Ishikawa (cell line): ENCODE data around the gene RNF39.

Source experiments
- EP300 ChIP-seq: IDR thresholded peaks from 2 replicates; pipeline ENCODE4 v1.6.1; 2012; ENCODE audit warnings: borderline replicate concordance
- FOXM1 ChIP-seq: IDR thresholded peaks from 2 replicates; pipeline ENCODE4 v1.6.1; 2012; ENCODE audit warnings: low read depth, borderline replicate concordance
- RAD21 ChIP-seq: IDR thresholded peaks from 2 replicates; pipeline ENCODE4 v1.6.1; 2012; ENCODE audit warnings: low read depth
- TAF1 ChIP-seq: IDR thresholded peaks from 2 replicates; pipeline ENCODE4 v1.6.1; 2012; ENCODE audit warnings: low read depth, mild to moderate bottlenecking
- TCF12 ChIP-seq: IDR thresholded peaks from 2 replicates; pipeline ENCODE4 v1.6.1; 2012; ENCODE audit warnings: low read depth
- TEAD4 ChIP-seq: IDR thresholded peaks from 2 replicates; pipeline ENCODE4 v1.6.1; 2012
- USF1 ChIP-seq: IDR thresholded peaks from 2 replicates; pipeline ENCODE4 v1.6.1; 2012
- YY1 ChIP-seq: IDR thresholded peaks from 2 replicates; pipeline ENCODE4 v1.6.1; 2012; ENCODE audit warnings: low read depth

- TF ChIP-seq YY1 = no peak
- TF ChIP-seq EP300 = no peak
- TF ChIP-seq TAF1 = no peak
- no peak for TF ChIP-seq TEAD4
- no peak for TF ChIP-seq RAD21
- no peak for TF ChIP-seq TCF12
- TF ChIP-seq FOXM1 = no peak
- TF ChIP-seq USF1 = no peak
These were observed 53.4 kb downstream of the RNF39 start for GRCh38 chr6:30022189-30022588.
